Stimulated activated CD8-positive, alpha-beta memory T cell treated with anti-CD3 and anti-CD28 coated beads, Interleukin-4, amount 100 ng/mL, for 48 hours (primary cell): ENCODE results near the gene ATP2A1.
"Not testable (repeated sequence)": the region's sequence is repeated elsewhere in the genome, so short reads cannot be mapped to it uniquely, and the experiment has no call there.

Experiments used
- DNase-seq: peaks from one replicate; pipeline ENCODE4 v3.0.0-alpha.2; 2020

Gene ATP2A1

DNA sequence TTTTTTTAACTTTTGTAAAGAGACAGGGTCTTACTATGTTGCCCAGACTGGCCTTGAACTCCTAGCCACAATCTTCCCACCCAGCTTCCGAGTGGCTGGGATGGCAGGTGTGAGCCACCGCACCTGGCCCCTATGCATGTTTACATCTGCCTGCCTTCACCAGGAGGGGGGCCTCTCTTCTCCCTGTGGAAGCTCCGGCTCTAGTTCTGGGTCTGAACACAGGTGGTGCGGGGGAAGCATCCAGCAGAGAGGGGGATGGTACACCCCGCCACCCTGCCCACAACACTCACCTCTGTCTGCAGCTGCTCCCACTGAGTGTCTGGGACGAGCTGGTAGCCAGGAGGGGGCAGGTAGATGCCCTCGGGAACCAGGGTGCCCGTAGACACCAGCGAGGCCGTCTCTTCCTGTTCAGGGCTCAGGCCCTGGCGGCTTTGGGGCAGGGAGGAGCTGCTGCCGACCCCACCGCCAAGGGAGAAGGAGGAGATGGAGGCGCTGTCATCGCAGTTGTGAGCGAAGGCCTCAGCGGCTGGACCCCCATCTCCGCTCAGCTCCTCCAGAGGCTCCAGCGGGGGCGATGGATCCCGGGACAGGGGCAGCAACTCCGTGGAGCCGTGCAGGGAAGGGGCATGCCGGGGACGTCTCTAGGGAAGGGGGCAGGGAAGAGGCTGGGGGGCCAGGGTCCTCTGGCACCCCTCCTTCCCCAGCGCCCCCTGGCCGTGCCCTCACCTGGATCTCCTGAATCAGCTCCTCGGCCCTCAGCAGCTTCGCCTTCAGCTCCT is 35.8 kb downstream of the ATP2A1 start:
- DNase-seq, result no peak

DNA sequence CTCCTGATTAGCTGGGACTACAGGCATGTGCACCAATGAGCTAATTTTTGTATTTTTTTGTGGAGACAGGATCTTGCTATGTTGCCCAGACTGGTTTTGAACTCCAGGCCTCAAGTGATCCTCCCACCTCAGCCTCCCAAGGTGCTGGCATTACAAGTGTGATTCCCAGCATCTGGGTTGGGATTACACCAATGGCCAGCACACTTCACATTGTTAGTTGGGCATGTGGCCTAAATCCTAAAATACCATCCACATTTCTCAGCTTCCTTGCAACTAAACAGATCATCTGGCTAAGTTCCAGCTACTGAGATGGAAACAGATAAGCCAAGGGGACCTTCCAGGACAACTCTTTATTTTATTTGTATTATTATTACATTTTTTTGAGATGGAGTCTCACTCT is 36.9 kb downstream of the ATP2A1 start:
- no peak for DNase-seq

DNA sequence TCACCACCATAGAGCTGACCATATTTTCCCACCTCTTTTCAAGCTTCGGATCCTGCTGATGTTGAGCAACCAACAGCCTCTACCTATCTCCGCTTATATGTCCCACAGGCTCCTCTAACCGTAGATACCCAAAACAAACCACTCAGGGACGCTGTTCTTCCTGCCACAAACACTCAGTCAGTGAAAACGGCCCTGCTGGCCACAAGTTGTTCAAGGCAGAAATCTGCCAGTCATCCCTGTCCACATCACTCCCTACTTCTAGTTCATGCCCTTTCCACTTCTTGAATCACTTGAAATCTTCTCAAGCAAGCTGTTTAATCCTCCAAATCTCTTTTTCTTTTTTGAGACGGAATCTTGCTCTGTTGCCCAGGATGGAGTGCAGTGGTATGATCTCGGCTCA is 38.8 kb downstream of the ATP2A1 start:
- DNase-seq, result no peak

DNA sequence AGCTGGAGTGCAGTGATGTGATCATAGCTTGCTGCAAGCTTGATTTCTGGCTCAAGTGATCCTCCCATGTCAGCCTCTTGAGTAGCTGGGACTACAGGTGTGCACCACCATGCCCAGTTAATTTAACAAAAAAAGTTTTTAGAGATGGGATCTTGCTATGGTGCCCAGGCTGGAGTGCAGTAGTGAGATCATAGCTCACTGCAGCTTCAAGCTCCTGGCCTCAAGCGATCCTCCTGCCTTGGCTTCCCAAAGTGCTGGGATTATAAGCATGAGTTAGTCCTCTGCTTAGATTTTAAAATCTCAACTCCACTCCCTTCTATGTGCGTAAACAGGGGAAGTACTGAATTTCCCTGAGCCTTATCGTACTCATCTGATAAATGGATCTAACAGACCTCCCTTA is 40.4 kb downstream of the ATP2A1 start:
- DNase-seq, result no peak

DNA sequence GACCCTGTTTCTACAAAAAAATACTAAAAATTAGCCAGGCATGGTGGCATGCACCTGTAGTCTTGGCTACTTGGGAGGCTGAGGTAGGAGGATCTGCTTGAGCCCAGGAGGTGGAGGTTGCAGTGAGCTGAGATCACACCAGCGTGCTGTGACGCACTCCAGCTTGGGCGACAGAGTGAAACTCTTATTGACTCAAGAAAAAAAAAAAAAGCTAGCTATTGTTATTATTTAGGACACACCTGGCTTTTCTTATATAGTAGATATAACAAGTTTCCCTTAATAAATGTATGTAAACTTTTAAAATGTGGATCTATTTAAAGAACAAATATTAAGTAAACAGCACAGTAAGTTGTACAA is 44.9 kb downstream of the ATP2A1 start:
- no peak for DNase-seq

DNA sequence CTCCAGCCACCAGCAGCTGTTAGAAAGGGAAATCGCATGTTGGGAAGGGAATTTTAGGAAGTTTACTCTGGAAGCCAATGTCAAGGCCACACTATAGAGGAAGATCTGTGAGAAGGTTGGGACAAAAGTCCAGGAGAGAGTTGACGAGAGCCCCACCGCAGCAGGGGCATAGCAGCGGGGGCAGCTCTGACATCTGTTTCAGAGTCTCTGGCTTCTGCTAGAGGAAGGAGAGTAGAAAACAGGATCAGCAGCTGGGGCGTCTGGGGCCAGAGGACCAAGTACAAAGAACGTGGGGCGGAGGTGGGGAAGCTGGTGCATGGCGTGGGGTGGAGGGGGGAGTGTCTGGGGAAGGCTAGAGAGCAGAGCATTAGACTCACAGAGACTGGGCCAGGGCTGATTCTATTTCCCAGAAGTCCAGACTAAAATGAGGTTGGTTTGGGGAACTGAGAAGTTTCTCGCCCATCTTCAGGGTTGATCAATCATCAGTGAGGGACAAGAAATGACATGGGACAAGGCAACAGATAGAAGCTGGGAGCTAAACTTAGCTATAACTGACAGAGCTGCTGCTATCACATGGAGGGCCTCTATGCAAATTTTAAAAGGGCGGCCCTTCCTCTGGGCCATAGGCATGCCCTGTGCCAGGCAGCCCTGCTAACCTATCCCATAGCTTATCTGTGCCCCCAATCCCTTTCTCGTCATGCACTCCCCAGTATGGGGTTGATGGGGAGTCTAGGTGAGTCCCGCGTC is 45.5 kb downstream of the ATP2A1 start:
- no peak for DNase-seq

DNA sequence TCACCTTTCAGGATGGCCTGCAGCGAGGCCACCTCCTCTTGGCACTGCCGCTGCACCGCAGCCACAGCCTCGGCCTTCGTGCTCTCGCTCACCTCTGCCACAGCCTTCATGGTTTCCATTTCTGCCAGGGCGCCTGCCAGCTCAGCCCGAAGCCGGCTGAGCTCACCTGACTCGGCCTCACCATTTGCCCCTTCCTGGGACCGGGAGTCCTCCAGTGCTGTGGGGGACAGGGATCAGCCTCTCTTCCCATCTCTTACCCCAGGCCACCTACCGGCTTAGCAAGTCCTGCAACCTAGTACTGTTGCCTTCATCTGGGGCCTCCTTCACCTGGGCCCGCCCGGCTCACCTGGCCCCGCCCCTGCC is 46.1 kb downstream of the ATP2A1 start:
- no peak for DNase-seq

DNA sequence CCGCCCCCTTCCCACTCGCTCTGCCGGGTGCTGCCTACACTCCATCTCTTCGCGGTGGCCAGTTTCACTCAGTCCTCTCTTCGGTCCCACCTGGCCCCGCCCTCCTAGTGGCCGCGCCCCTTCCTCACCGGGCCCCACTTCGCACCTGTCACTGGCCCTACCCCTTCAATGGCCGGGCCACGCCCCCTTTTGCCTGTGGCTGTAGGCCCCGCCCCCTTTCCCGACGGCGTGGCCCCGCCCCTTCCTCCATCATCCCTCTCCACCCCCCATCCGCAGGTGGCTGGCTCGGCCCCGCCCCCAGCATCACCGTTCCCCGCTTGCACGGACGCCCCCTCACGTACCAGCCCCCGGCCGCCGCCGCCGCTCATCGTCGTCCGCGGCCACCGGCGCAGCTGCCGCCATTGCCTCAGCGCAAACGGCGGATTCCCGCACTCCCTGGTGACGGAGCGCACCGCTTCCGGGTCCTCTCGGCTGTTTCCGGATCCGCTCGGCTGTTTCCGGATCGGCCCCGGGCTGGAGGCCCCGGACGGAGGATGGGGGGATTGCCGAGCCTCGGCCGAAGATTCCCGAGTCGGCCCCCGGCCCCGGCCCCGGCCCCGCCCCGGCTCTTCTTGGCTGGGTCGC is 46.6 kb downstream of the ATP2A1 start, which contains the start of gene RABEP2:
Gene RABEP2, minus strand, starts transcription at position 477 of the 624 bp plus-strand sequence. Its CDS starts 75 bp downstream, at position 402.
- peak; percentile 99 for DNase-seq

DNA sequence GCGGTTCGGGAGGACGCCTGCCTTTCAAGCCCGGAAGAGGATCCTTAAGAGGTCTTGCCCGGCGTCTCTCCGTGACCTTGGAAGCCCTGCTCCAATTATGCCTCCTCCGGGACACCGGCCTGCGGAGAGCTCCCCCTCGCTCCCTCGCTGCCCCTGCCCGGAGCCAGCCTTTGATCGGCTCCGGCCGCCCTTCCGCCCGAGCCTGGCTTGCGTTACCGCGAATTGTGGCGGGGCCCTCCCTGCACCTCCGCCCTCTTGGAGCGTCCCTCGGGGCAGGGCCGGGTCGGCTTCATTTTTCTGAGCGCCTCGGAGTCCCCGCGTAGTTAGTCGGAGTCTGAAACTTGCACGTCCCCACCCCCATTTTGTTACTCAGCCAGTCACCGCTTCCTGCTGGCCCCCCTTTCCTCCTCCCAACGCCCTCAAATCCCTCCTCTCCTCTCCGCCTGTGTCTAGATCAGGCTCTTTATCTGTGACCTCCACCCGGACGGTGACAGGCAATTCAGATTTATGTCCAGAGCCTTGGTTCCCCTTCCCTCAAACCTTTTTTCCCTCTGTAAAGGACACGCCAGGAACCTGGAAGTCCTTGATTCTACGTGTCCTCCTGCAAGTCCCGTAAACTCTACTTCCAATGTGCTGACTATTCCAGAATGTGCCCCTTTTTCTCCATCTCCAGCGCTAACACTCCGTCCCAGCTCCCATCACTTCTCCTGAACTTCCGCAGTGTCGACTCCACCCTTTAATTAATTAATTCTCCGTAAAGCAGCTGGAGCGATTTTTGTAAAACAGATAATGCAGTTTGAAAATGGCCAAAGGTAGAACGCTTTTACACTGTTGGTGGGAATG is 47.3 kb downstream of the ATP2A1 start:
- peak; percentile 88 for DNase-seq

DNA sequence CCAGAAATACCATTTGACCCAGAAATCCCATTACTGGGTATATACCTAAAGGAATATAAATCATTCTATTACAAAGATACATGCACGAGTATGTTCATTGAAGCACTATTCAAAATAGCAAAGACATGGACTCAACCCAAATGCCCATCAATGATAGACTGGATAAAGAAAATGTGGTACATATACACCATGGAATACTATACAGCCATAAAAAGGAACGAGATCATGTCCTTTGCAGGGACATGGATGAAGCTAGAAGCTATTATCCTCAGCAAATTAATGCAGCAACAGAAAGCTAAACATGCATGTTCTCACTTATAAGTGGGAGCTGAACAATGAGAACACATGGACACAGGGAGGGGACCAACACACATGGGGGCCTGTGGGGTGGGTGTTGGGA is 48.0 kb downstream of the ATP2A1 start:
- DNase-seq, result not testable (repeated sequence)

DNA sequence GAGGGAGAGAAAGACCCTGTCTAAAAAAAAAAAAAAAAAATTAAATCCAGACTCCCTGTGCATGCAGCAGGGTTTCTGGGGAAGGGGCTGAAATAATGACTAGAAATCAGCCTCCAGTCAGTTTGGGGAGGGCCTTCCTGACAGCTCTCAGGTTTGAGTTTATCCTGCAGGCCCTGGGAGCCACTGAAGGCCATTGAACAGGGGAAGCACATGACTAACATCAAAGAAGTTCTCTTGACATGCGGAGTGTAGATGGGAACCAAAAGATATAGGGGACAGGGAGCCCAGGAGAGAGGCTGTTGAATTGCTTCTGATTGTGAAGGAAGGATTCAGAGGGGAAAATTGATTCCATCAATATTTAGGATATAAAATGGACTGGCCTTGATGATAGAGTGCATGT is 49.5 kb downstream of the ATP2A1 start:
- DNase-seq, result no peak

DNA sequence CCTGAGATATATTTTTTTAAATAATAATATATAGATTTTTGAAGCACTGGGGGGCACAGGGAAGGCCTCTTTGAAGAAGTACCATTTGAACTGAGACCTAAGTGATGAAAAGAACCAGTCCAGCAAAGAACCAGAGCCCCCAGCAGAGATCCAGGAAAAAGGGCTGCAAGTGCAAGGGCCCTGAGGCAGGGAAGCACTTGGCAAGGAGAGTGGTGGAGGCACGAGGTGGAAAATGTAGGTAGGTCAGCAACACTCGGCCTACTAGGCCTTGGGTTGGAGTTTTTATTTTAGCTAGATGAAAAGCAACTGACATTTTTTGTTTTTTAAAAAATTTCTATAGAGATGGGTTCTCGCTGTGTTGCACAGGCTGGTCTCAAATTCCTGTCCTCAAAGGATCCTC is 51.9 kb downstream of the ATP2A1 start:
- no peak for DNase-seq

DNA sequence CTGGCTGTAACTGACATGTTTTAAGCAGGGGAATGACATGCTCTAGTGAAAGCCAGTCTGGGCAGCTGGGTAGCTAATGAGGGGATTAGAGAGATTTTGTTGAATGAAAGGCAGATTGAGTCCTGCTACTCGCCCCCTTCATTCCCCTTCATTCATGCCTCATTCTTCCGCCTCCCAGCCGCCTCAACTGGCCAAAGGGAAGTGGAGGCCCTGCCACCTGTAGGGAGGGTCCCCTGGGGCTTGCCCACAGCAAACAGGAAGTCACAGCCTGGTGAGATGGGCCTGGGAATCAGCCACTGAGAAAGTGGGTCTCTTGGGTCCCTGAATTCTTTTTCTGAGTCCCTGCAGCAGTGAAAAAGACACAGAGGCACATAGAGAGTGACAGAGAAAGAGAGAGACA is 52.4 kb downstream of the ATP2A1 start:
- no peak for DNase-seq

DNA sequence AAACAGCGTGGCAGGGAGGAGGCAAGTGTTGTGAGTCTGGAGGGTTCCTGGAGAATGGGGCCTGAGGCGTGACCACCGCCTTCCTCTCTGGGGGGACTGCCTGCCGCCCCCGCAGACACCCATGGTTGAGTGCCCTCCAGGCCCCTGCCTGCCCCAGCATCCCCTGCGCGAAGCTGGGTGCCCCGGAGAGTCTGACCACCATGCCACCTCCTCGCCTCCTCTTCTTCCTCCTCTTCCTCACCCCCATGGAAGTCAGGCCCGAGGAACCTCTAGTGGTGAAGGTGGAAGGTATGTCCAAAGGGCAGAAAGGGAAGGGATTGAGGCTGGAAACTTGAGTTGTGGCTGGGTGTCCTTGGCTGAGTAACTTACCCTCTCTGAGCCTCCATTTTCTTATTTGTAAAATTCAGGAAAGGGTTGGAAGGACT is 53.5 kb downstream of the ATP2A1 start, which contains the start of gene CD19:
Gene CD19, plus strand, starts transcription at position 171 of the 425 bp plus-strand sequence. Its CDS starts 30 bp downstream, at position 201.
- DNase-seq, result no peak

DNA sequence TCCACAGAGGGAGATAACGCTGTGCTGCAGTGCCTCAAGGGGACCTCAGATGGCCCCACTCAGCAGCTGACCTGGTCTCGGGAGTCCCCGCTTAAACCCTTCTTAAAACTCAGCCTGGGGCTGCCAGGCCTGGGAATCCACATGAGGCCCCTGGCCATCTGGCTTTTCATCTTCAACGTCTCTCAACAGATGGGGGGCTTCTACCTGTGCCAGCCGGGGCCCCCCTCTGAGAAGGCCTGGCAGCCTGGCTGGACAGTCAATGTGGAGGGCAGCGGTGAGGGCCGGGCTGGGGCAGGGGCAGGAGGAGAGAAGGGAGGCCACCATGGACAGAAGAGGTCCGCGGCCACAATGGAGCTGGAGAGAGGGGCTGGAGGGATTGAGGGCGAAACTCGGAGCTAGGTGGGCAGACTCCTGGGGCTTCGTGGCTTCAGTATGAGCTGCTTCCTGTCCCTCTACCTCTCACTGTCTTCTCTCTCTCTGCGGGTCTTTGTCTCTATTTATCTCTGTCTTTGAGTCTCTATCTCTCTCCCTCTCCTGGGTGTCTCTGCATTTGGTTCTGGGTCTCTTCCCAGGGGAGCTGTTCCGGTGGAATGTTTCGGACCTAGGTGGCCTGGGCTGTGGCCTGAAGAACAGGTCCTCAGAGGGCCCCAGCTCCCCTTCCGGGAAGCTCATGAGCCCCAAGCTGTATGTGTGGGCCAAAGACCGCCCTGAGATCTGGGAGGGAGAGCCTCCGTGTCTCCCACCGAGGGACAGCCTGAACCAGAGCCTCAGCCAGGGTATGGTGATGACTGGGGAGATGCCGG is 54.3 kb downstream of the ATP2A1 start:
- DNase-seq, result no peak

DNA sequence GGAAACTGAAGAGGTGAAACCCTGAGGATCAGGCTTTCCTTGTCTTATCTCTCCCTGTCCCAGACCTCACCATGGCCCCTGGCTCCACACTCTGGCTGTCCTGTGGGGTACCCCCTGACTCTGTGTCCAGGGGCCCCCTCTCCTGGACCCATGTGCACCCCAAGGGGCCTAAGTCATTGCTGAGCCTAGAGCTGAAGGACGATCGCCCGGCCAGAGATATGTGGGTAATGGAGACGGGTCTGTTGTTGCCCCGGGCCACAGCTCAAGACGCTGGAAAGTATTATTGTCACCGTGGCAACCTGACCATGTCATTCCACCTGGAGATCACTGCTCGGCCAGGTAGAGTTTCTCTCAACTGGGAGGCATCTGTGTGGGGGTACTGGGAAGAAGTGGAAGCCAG is 54.9 kb downstream of the ATP2A1 start:
- DNase-seq, result no peak

DNA sequence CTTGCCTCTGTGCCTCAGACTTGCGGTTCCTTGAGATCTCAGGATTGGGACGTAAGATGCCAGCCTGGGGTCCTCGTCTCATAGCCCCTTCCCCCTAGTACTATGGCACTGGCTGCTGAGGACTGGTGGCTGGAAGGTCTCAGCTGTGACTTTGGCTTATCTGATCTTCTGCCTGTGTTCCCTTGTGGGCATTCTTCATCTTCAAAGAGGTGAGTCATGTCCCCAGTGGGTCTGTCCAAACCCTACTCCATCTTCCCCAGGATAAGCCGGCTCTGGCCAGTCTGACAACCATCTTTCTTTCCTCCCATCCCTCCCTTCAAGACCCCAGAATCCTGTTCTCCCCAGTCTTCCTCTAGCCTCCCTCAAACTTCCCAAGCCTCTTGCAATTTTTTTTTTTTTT is 57.1 kb downstream of the ATP2A1 start:
- DNase-seq, result no peak

DNA sequence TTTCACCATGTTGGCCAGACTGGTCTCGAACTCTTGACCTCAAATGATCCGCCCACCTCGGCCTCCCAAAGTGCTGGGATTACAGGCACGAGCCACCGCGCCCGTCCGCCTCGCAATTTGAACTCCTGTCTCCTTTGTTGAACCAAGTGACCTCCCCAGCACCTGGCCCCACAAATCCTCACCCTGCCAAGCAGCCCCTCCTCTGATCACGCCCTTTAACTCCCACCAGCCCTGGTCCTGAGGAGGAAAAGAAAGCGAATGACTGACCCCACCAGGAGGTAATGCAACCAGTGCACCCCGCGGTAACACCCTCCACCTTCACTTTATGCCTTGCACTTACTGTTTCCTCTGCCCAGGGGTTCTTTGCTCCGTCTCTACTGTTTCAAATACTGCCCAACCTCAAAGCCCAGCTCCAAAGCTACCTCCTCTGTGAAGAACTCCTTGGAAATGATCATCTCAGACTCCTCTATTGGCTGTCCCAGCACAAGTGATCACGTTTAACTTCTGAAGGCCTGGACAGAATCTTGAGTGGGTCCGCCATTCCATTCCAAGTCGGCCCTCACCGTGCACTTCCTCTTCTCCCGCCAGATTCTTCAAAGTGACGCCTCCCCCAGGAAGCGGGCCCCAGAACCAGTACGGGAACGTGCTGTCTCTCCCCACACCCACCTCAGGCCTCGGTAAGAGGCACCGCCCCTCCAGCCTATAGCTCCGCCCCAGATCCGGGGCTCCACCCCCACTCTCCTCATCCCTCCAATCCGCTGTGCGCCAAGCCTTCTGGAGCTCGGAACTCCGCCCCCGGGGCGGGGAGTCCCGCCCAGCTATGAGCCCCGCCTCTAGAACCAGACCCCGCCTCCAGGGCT is 57.9 kb downstream of the ATP2A1 start:
- DNase-seq, result peak; percentile 95

DNA sequence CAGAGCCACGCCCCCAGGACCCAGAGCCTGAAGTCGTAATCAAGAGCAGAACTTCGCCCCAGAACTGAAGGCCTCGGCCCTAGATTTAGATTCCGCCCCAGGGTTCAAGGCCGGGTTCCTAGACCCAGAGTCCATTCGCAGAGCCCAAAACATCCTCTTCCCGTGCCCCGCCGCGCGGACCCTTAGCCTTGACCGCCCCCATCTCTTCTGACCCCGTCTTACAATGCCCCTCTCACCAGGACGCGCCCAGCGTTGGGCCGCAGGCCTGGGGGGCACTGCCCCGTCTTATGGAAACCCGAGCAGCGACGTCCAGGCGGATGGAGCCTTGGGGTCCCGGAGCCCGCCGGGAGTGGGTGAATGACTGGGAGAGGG is 58.5 kb downstream of the ATP2A1 start:
- DNase-seq, result no peak

DNA sequence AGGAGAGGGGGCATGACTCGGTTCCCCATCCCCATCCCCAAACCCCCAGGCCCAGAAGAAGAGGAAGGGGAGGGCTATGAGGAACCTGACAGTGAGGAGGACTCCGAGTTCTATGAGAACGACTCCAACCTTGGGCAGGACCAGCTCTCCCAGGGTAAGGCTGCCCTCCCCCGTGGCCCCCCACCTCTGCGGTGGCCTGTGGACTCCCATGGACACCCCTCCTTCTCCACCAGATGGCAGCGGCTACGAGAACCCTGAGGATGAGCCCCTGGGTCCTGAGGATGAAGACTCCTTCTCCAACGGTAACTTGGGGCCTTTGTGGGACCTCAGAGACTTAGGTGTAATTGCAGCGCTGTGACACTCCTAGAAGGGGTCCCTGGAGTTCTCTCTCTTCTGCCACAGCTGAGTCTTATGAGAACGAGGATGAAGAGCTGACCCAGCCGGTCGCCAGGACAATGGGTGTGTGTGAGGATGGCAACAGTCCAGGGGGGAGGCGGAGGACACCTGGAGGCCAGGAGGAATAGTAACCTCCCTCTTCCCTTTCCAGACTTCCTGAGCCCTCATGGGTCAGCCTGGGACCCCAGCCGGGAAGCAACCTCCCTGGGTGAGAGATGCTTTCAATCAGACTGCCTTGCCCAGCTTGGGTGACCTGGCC is 59.1 kb downstream of the ATP2A1 start:
- no peak for DNase-seq

DNA sequence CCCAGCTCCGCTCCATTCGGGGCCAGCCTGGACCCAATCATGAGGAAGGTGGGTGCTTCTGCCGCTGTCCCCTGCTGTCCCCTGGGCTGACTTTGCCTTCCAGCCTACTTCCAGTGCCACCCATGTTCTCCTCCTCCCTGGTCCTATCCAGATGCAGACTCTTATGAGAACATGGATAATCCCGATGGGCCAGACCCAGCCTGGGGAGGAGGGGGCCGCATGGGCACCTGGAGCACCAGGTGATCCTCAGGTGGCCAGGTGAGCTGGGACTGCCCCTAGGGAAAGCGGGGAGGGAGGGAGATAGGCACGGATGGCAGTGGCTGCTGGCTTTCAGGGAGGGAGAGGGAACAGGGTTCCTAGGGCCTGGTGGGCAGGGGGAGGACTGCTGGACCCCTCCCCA is 60.4 kb downstream of the ATP2A1 start:
- no peak for DNase-seq
